Measurements from ENCODE around the gene IFIT5.
"Not testable (repeated sequence)": the region's sequence is repeated elsewhere in the genome, so short reads cannot be mapped to it uniquely, and the experiment has no call there.

The IFIT5 gene

GRCh38 chr10:89414146-89414878, at the start of gene IFIT5:
Gene IFIT5 (plus strand): TSS chr10:89414568. CDS start chr10:89414799, 231 bp downstream.
- DNase-seq, result peak; percentile 50

- DNase-seq, result no peak
Observed at GRCh38 chr10:89367529-89367928, 46.8 kb upstream of the IFIT5 start.

GRCh38 chr10:89368129-89368528, 46.2 kb upstream of the IFIT5 start:
- no peak for DNase-seq

- DNase-seq, result no peak
Observed at GRCh38 chr10:89369156-89370105, 44.9 kb upstream of the IFIT5 start.

- DNase-seq, result no peak
Observed at GRCh38 chr10:89371079-89371478, 43.3 kb upstream of the IFIT5 start.

GRCh38 chr10:89371987-89372386, 42.4 kb upstream of the IFIT5 start:
- no peak for DNase-seq

- DNase-seq, result no peak
Observed at GRCh38 chr10:89373916-89374711, 40.3 kb upstream of the IFIT5 start.

- no peak for DNase-seq
Observed at GRCh38 chr10:89374713-89375141, 39.6 kb upstream of the IFIT5 start.

GRCh38 chr10:89377705-89378637, 36.4 kb upstream of the IFIT5 start, which contains the start of gene IFIT1B:
Gene IFIT1B (plus strand): TSS chr10:89378056. CDS start chr10:89378136, 80 bp downstream.
- no peak for DNase-seq

GRCh38 chr10:89379103-89379502, 35.3 kb upstream of the IFIT5 start:
- DNase-seq, result no peak

GRCh38 chr10:89382757-89383156, 31.6 kb upstream of the IFIT5 start:
- DNase-seq, result no peak

GRCh38 chr10:89384474-89385340, 29.7 kb upstream of the IFIT5 start:
- DNase-seq, result no peak

GRCh38 chr10:89388806-89389205, 25.6 kb upstream of the IFIT5 start:
- no peak for DNase-seq

GRCh38 chr10:89389254-89389653, 25.1 kb upstream of the IFIT5 start:
- no peak for DNase-seq

- no peak for DNase-seq
Observed at GRCh38 chr10:89390476-89391225, 23.7 kb upstream of the IFIT5 start.

- not testable (repeated sequence) for DNase-seq
Observed at GRCh38 chr10:89391226-89391576, 23.2 kb upstream of the IFIT5 start.

- DNase-seq, result no peak
Observed at GRCh38 chr10:89391907-89392756, 22.2 kb upstream of the IFIT5 start, which contains the start of gene IFIT1. Gene IFIT1 (plus strand): TSS chr10:89392623. CDS start chr10:89392713, 90 bp downstream.

GRCh38 chr10:89392974-89393373, 21.4 kb upstream of the IFIT5 start:
- DNase-seq, result no peak

- DNase-seq, result no peak
Observed at GRCh38 chr10:89393898-89394297, 20.5 kb upstream of the IFIT5 start.

Data from NCI-H1694 (cell line).